H9 (cell line): Measurements from ENCODE around the gene WDR7. TPM values are rescaled to one million over a fixed set of nuclear protein-coding genes. Genes with fewer than 3 reads are reported as not detected.

Source experiments
- DNase-seq: peaks from one replicate; pipeline ENCODE4 v3.0.0-alpha.2; 2017
- H2AFZ ChIP-seq: one replicate; pipeline ENCODE4 v1.6.1; 2013; ENCODE audit warnings: mild to moderate bottlenecking, low read length, control low read depth, moderate library complexity
- H2AK5ac ChIP-seq: 2 replicates; pipeline ENCODE4 v1.6.1; 2013; ENCODE audit warnings: low read length, control low read depth, mixed read lengths; ENCODE audit not compliant: insufficient read length
- H2BK120ac ChIP-seq: one replicate; pipeline ENCODE4 v1.6.1; 2013; ENCODE audit warnings: low read depth, mild to moderate bottlenecking, low read length, control low read depth, inconsistent platforms; ENCODE audit not compliant: poor library complexity, severe bottlenecking
- H2BK12ac ChIP-seq: 2 replicates; pipeline ENCODE4 v1.6.1; 2013; ENCODE audit warnings: low read length, control low read depth, mixed read lengths, low read depth; ENCODE audit not compliant: insufficient read length
- H2BK15ac ChIP-seq: 2 replicates; pipeline ENCODE4 v1.6.1; 2013; ENCODE audit warnings: low read depth, low read length, control low read depth
- H2BK20ac ChIP-seq: one replicate; pipeline ENCODE4 v1.6.1; 2013; ENCODE audit warnings: low read depth, mild to moderate bottlenecking, low read length, control low read depth, inconsistent platforms; ENCODE audit not compliant: poor library complexity, severe bottlenecking
- H2BK5ac ChIP-seq: 2 replicates; pipeline ENCODE4 v1.6.1; 2013; ENCODE audit warnings: low read length, control low read depth, mixed read lengths; ENCODE audit not compliant: insufficient read length
- H3K14ac ChIP-seq: 2 replicates; pipeline ENCODE4 v1.6.1; 2013; ENCODE audit warnings: low read length, control low read depth; ENCODE audit not compliant: insufficient read depth
- H3K18ac ChIP-seq: 2 replicates; pipeline ENCODE4 v1.6.1; 2013; ENCODE audit warnings: low read depth, mild to moderate bottlenecking, mixed read lengths, low read length, control low read depth; ENCODE audit not compliant: insufficient read length
- H3K23ac ChIP-seq: 2 replicates; pipeline ENCODE4 v1.6.1; 2013; ENCODE audit warnings: low read length, control low read depth, mixed read lengths, low read depth; ENCODE audit not compliant: insufficient read length
- H3K23me2 ChIP-seq: 2 replicates; pipeline ENCODE4 v1.6.1; 2013; ENCODE audit warnings: low read depth, mild to moderate bottlenecking, mixed read lengths, low read length, control low read depth; ENCODE audit not compliant: insufficient read length, poor library complexity, severe bottlenecking
- H3K27ac ChIP-seq: 2 replicates; pipeline ENCODE4 v1.5.1; 2013; ENCODE audit warnings: low read length, control low read depth, mixed read lengths, low read depth; ENCODE audit not compliant: insufficient read length
- H3K27me3 ChIP-seq: 2 replicates; pipeline ENCODE4 v1.6.1; 2013; ENCODE audit warnings: low read length, control low read depth, inconsistent platforms; ENCODE audit not compliant: insufficient read depth
- H3K4ac ChIP-seq: 2 replicates; pipeline ENCODE4 v1.6.1; 2013; ENCODE audit warnings: low read depth, mild to moderate bottlenecking, control low read depth, inconsistent platforms, low read length, moderate library complexity
- H3K4me1 ChIP-seq: 2 replicates; pipeline ENCODE4 v1.6.1; 2013; ENCODE audit warnings: low read length, control low read depth, inconsistent platforms; ENCODE audit not compliant: insufficient read depth
- H3K4me2 ChIP-seq: 2 replicates; pipeline ENCODE4 v1.6.1; 2013; ENCODE audit warnings: low read length, control low read depth, mixed read lengths; ENCODE audit not compliant: insufficient read length, insufficient read depth
- H3K56ac ChIP-seq: 2 replicates; pipeline ENCODE4 v1.6.1; 2013; ENCODE audit warnings: low read depth, mild to moderate bottlenecking, mixed read lengths, low read length, control low read depth; ENCODE audit not compliant: insufficient read length
- H3K79me1 ChIP-seq: 2 replicates; pipeline ENCODE4 v1.6.1; 2013; ENCODE audit warnings: low read depth, mild to moderate bottlenecking, moderate library complexity, low read length, control low read depth, inconsistent platforms; ENCODE audit not compliant: insufficient read depth, poor library complexity, severe bottlenecking
- H3K79me2 ChIP-seq: 2 replicates; pipeline ENCODE4 v1.6.1; 2013; ENCODE audit warnings: low read length, control low read depth, inconsistent platforms; ENCODE audit not compliant: insufficient read depth
- H3K9ac ChIP-seq: 2 replicates; pipeline ENCODE4 v1.6.1; 2013; ENCODE audit warnings: low read length, control low read depth, mixed read lengths; ENCODE audit not compliant: insufficient read length; ENCODE audit errors: extremely low read depth
- H3K9me3 ChIP-seq: one replicate; pipeline ENCODE4 v1.6.1; 2013; ENCODE audit warnings: low read depth, low read length, inconsistent platforms; ENCODE audit not compliant: control insufficient read depth
- H3T11ph ChIP-seq: one replicate; pipeline ENCODE4 v1.6.1; 2013; ENCODE audit warnings: mild to moderate bottlenecking, low read length, control low read depth, inconsistent platforms
- H4K20me1 ChIP-seq: one replicate; pipeline ENCODE4 v1.6.1; 2013; ENCODE audit not compliant: control insufficient read depth, insufficient read length, insufficient read depth
- H4K5ac ChIP-seq: 2 replicates; pipeline ENCODE4 v1.6.1; 2013; ENCODE audit warnings: low read depth, mild to moderate bottlenecking, mixed read lengths, low read length, control low read depth; ENCODE audit not compliant: insufficient read length
- H4K8ac ChIP-seq: replicated peaks from 2 replicates; pipeline ENCODE4 v1.6.1; 2013; ENCODE audit warnings: low read length, control low read depth, mixed read lengths, low read depth; ENCODE audit not compliant: insufficient read length
- H4K91ac ChIP-seq: 2 replicates; pipeline ENCODE4 v1.6.1; 2013; ENCODE audit warnings: low read depth, mild to moderate bottlenecking, moderate library complexity, mixed read lengths, low read length, control low read depth; ENCODE audit not compliant: insufficient read length
- H3K27ac Mint-ChIP-seq, 3 experiments: 2 replicates in 2 of 3; 3 replicates in 1 of 3; pipeline ENCODE4 v1.8.0; 2020 to 2021; ENCODE audit warnings: mixed read lengths in 3 of 3, mild to moderate bottlenecking in 1 of 3, moderate library complexity in 1 of 3
- H3K27me3 Mint-ChIP-seq: 2 replicates; pipeline ENCODE4 v1.8.0; 2021; ENCODE audit warnings: low read depth, mild to moderate bottlenecking, moderate library complexity, mixed read lengths
- H3K36me3 Mint-ChIP-seq, 3 experiments: 2 replicates in 2 of 3; 3 replicates in 1 of 3; pipeline ENCODE4 v1.8.0; 2020 to 2021; ENCODE audit warnings: low read depth in 3 of 3, mixed read lengths in 3 of 3; ENCODE audit not compliant: insufficient read depth in 1 of 3
- H3K4me1 Mint-ChIP-seq, 2 experiments: 2 replicates each; pipeline ENCODE4 v1.8.0; 2020; ENCODE audit warnings: mixed read lengths in 2 of 2
- H3K4me3 Mint-ChIP-seq, 2 experiments: 2 replicates in 1 of 2; 3 replicates in 1 of 2; pipeline ENCODE4 v1.8.0; 2020 to 2021; ENCODE audit warnings: mild to moderate bottlenecking in 2 of 2, mixed read lengths in 2 of 2, moderate library complexity in 1 of 2
- H3K9me3 Mint-ChIP-seq, 2 experiments: 2 replicates in 1 of 2; 3 replicates in 1 of 2; pipeline ENCODE4 v1.8.0; 2020; ENCODE audit warnings: mild to moderate bottlenecking in 2 of 2, mixed read lengths in 2 of 2, moderate library complexity in 1 of 2
- WGBS: extraction: QIAGEN DNeasy Blood & Tissue Kit; methylation state at CpG from one replicate; pipeline ENCODE4 v1.1.7; 2013; ENCODE audit warnings: missing lambda C conversion rate, low lambda C conversion rate, mixed read lengths; ENCODE audit not compliant: insufficient read length; ENCODE audit errors: extremely low coverage; 5-methylcytosine and 5-hydroxymethylcytosine counted together
- total RNA-seq: library from RNA; stranded (reverse); gene quantifications from 2 replicates; pipeline ENCODE4 v1.2.1, GENCODE V29; 2021
- TF ChIP-seq, protein P1 (sequence below): fragments of 200-600 bp; sonication (generic); conservative IDR thresholded peaks from 3 replicates; pipeline ENCODE4 v1.8.0; 2021; ENCODE audit warnings: antibody characterized with exemption, mild to moderate bottlenecking

The WDR7 gene
- total RNA-seq, 1 experiment from 2014 or later: 14.8 TPM

DNA sequence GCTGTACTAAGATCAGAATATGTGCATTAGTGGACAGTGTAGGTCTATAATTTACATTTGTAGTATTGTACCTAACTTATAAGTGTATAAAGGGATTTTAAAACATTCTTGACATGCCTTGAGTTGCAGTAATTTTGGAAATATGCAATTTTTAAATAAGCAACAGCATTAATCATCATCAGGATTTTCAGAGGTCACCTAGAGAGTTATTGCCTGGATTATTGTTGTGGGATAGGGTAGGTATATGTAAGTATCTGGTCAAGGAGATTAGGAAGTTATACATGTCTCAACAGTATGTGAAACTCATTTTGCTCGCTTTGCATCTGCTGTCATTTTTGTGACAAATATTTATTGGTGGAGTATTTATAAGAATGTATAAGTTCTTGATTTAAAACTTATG, 184.2 kb downstream of the WDR7 start:
- Histone ChIP-seq H3K79me2 (no peaks in the 10 kb centered on the region), H3K9ac (no peak overlapping the region), H3K23ac (no peak overlapping the region), H3T11ph (no peak overlapping the region), H2AFZ (no peak overlapping the region), H3K27ac (no peak overlapping the region), H3K14ac (no peak overlapping the region), H3K18ac (no peak overlapping the region), H2BK120ac (no peak overlapping the region), H4K91ac (no peak overlapping the region), H2BK15ac (no peak overlapping the region), H2BK20ac (no peak overlapping the region), H4K8ac (no peak overlapping the region), H3K23me2 (no peaks in the 10 kb centered on the region), H3K4me2 (no peak overlapping the region), H2BK5ac (no peak overlapping the region), H4K5ac (no peak overlapping the region), H3K4ac (no peak overlapping the region), H4K20me1 (no peaks in the 10 kb centered on the region), H3K27me3 (no peaks in the 10 kb centered on the region), H3K79me1 (no peaks in the 10 kb centered on the region), H3K9me3 (no peaks in the 10 kb centered on the region), H2AK5ac (no peak overlapping the region), H3K4me1 (no peaks in the 10 kb centered on the region; the same call in 1 of the 2 replicates), H2BK12ac (no peak overlapping the region), H3K56ac (no peak overlapping the region)
- no peak for DNase-seq
- no peak overlapping the region for H3K4me3 Mint-ChIP-seq
- no peak overlapping the region for H3K27ac Mint-ChIP-seq
- no peaks in the 10 kb centered on the region for H3K27me3 Mint-ChIP-seq
- WGBS: no CpG with 5 or more reads among the region's 1 CpG
- H3K9me3 Mint-ChIP-seq: no peaks in the 10 kb centered on the region
- H3K36me3 Mint-ChIP-seq: peaks cover 0 to 3% (median 2%) of the 10 kb centered on the region in 3 experiments; a peak in 1 of 7 replicates
- peaks cover 5 to 9% of the 10 kb centered on the region in 2 experiments for H3K4me1 Mint-ChIP-seq
- TF ChIP-seq, protein P1, sequence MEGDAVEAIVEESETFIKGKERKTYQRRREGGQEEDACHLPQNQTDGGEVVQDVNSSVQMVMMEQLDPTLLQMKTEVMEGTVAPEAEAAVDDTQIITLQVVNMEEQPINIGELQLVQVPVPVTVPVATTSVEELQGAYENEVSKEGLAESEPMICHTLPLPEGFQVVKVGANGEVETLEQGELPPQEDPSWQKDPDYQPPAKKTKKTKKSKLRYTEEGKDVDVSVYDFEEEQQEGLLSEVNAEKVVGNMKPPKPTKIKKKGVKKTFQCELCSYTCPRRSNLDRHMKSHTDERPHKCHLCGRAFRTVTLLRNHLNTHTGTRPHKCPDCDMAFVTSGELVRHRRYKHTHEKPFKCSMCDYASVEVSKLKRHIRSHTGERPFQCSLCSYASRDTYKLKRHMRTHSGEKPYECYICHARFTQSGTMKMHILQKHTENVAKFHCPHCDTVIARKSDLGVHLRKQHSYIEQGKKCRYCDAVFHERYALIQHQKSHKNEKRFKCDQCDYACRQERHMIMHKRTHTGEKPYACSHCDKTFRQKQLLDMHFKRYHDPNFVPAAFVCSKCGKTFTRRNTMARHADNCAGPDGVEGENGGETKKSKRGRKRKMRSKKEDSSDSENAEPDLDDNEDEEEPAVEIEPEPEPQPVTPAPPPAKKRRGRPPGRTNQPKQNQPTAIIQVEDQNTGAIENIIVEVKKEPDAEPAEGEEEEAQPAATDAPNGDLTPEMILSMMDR: no peak
